Cardiac muscle cell (in vitro differentiated cells and primary cell): ENCODE measurements around the gene OR52I1. TPM values are rescaled to one million over a fixed set of nuclear protein-coding genes. Genes with fewer than 3 reads are reported as not detected.

Source experiments
- DNase-seq, 2 donors: peaks; one replicate each; pipeline versions ENCODE4 v3.0.0 to v3.0.0-alpha.2; 2010 to 2017; ENCODE audit warnings: low read depth in 1 of 2, low spot score in 1 of 2
- H3K27ac ChIP-seq: fragments of 200-600 bp; sonication (generic); 2 replicates; pipeline ENCODE4 v1.5.1; 2016
- H3K27me3 ChIP-seq: fragments of 200-600 bp; sonication (generic); 2 replicates; pipeline ENCODE4 v1.6.0; 2016; ENCODE audit warnings: control low read depth
- H3K36me3 ChIP-seq: fragments of 200-600 bp; sonication (generic); 2 replicates; pipeline ENCODE4 v1.5.1; 2016; ENCODE audit warnings: control low read depth
- H3K4me1 ChIP-seq: fragments of 200-600 bp; sonication (generic); 2 replicates; pipeline ENCODE4 v1.8.1; 2017; ENCODE audit warnings: low read depth, mild to moderate bottlenecking, mixed run types
- H3K4me3 ChIP-seq: fragments of 200-600 bp; sonication (generic); 2 replicates; pipeline ENCODE4 v1.5.1; 2016; ENCODE audit warnings: mild to moderate bottlenecking
- H3K9me3 ChIP-seq: fragments of 200-600 bp; sonication (generic); 2 replicates; pipeline ENCODE4 v1.5.1; 2017; ENCODE audit warnings: low read depth, mild to moderate bottlenecking, control low read depth
- polyA plus RNA-seq: library from polyadenylated mRNA; unstranded; fragments of >200 nt; fragmentation: Nextera tagmentation; extraction: Ambion mirVana; gene quantifications from 2 replicates; pipeline ENCODE4 v1.2.1, GENCODE V29; 2016
- total RNA-seq: library from RNA; depleted of rRNA; stranded (reverse); fragments of >200 nt; gene quantifications from 2 replicates; pipeline ENCODE4 v1.2.3, GENCODE V29; 2016
- TF ChIP-seq, protein P1 (sequence below): IDR thresholded peaks from 2 replicates; pipeline ENCODE4 v1.5.1; 2012; ENCODE audit warnings: low read depth, mild to moderate bottlenecking, low read length

OR52I1 gene
- total and polyA plus RNA-seq, 2 experiments from 2014 or later = 0.33 TPM; not detected in 1

DNA sequence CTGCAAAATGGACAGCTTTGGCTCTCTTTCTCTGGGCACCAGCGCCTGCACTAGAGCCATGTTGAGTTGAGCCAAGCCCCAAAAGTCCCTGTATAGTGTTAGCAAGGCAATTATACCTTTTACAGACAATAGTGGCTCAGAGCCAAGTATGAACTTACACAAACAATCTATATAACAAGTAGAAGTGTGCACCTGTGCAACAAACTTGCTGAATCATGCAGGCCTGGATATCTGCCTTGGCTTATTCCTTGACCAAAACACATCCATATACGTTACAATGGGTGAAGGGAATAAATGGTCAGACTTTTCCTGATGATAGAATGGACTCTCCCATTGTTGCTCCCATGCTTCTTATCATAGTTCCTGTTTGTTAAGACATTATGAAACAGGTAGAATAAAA, 16.1 kb upstream of the OR52I1 start:
- DNase-seq = no peak
- Histone ChIP-seq H3K4me3 (no peak overlapping the region), H3K4me1 (no peaks in the 10 kb centered on the region), H3K9me3 (no peaks in the 10 kb centered on the region), H3K27me3 (no peaks in the 10 kb centered on the region), H3K27ac (no peak overlapping the region), H3K36me3 (no peaks in the 10 kb centered on the region)
- TF ChIP-seq, protein P1, sequence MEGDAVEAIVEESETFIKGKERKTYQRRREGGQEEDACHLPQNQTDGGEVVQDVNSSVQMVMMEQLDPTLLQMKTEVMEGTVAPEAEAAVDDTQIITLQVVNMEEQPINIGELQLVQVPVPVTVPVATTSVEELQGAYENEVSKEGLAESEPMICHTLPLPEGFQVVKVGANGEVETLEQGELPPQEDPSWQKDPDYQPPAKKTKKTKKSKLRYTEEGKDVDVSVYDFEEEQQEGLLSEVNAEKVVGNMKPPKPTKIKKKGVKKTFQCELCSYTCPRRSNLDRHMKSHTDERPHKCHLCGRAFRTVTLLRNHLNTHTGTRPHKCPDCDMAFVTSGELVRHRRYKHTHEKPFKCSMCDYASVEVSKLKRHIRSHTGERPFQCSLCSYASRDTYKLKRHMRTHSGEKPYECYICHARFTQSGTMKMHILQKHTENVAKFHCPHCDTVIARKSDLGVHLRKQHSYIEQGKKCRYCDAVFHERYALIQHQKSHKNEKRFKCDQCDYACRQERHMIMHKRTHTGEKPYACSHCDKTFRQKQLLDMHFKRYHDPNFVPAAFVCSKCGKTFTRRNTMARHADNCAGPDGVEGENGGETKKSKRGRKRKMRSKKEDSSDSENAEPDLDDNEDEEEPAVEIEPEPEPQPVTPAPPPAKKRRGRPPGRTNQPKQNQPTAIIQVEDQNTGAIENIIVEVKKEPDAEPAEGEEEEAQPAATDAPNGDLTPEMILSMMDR = no peak

DNA sequence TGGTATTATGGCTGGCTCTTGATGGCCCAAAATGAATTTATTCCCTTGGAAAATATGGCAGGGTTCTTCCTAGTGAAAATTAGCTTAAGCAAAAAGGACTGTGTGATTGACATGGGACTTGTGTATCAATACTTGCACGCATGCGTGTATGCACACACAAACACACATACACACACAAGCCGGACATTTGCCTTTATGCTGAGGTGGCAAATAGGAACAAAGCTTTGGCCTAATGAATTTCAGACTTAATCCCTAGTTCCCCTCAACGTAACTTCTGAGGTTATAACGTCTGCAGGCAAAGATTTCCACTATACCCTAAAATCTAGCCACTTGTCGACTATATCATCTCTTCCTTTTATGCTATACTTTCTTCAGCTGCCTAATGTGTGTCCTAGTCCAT, 15.2 kb upstream of the OR52I1 start:
- TF ChIP-seq, protein P1 = no peak
- H3K36me3 ChIP-seq = no peaks in the 10 kb centered on the region
- H3K4me3 ChIP-seq = no peak overlapping the region
- DNase-seq = no peak
- no peaks in the 10 kb centered on the region for H3K9me3 ChIP-seq
- H3K27ac ChIP-seq = no peak overlapping the region
- no peaks in the 10 kb centered on the region for H3K4me1 ChIP-seq
- H3K27me3 ChIP-seq = no peaks in the 10 kb centered on the region

DNA sequence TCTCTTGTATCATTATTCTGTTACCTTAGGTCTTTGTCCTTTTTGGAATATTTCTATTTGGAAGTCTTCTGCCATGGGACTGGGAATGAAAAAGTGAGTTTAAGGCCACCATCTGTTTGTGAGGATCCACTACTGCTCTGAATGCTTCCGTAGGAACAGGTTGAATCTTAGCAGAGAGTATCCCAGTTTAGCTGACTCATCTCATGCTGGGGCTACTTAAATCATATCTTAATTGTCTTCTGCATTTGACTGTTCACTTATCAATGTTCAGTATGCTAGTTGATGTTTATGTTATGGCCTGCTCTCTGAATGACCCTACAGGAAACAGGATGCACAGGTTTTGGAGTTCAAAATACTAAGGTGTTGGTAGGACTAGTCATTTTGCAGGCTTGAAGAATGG, 13.7 kb upstream of the OR52I1 start:
- H3K4me3 ChIP-seq = no peak overlapping the region
- no peak overlapping the region for H3K27ac ChIP-seq
- H3K27me3 ChIP-seq = no peaks in the 10 kb centered on the region
- no peaks in the 10 kb centered on the region for H3K4me1 ChIP-seq
- H3K9me3 ChIP-seq = no peaks in the 10 kb centered on the region
- no peaks in the 10 kb centered on the region for H3K36me3 ChIP-seq
- DNase-seq = no peak
- TF ChIP-seq, protein P1 = no peak

DNA sequence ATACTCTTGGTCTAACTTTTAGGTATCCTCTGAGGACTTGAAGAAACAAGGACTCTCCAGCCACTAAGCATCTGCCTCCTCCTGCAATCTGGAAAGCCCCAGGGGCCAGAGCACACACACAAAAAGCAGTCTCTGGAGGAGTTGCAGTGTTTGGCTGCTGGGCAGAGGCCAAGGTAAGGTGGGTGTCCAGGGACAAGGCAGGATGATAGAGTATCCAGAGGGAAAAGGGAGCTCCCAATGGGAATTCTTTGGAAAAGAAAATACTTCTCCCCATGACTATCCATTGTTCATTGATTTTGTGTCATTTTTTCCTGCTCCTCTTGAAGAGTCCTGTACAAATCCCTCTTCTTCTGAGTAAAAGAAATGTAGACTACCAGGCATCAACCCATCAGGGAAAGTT, 12.4 kb upstream of the OR52I1 start, which contains the start of gene OR52I2:
TSS of gene OR52I2 (plus strand) at position 301 of the 400 bp plus-strand sequence.
- no peak within 1 kb of the TSS for H3K27ac ChIP-seq
- no peaks in the 10 kb centered on the region for H3K4me1 ChIP-seq
- H3K9me3 ChIP-seq = no peaks in the 10 kb centered on the region
- H3K4me3 ChIP-seq = no peak within 1 kb of the TSS
- TF ChIP-seq, protein P1 = no peak
- H3K27me3 ChIP-seq = no peaks in the 10 kb centered on the region
- no peaks in the 10 kb centered on the region for H3K36me3 ChIP-seq
- DNase-seq = no peak

DNA sequence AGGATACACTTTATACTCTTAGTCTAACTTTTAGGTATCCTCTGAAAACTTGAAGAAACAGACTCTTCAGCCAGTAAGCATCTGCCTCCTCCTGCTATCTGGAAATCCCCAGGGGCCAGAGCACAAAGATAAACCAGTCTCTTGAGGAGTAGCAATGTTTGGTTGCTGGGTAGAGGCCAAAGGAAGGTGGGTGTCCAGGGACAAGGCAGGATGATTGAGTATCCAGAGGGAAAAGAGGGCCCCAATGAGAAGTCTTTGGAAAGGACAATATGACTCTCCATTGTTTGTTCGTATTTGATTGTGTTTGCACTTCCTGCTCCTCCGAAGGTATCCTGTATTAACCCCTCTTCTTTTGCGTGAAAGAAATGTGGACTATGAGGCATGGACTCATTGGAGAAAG, 4.8 kb upstream of the OR52I1 start:
- Histone ChIP-seq H3K27me3 (no peaks in the 10 kb centered on the region), H3K4me3 (no peak overlapping the region), H3K36me3 (no peaks in the 10 kb centered on the region), H3K9me3 (no peaks in the 10 kb centered on the region), H3K4me1 (no peaks in the 10 kb centered on the region), H3K27ac (no peak overlapping the region)
- TF ChIP-seq, protein P1 = no peak
- DNase-seq = no peak

DNA sequence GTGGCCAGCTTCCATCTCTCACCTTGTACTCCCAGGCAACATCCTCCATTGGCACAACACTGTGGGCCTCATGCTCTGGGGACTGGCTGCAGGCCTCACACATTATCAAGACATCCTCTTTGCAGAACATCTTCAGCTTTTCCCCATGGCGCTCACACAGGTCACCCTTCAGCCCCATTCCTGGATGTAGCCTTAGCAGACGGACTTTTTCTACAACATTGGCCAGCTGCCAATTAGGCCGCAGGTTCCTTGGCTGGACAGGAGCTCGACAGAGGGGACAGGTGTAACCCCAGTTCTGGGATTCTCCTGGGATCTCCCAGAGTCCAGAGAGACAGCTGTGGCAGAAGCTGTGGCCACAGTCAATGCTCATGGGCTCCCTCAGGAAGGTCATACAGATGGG, 11.2 kb downstream of the OR52I1 start:
- H3K27ac ChIP-seq = no peak overlapping the region
- no peak overlapping the region for H3K4me3 ChIP-seq
- no peaks in the 10 kb centered on the region for H3K27me3 ChIP-seq
- H3K36me3 ChIP-seq = peaks cover 9% of the 10 kb centered on the region
- H3K4me1 ChIP-seq = no peaks in the 10 kb centered on the region
- TF ChIP-seq, protein P1 = no peak
- no peak for DNase-seq
- no peaks in the 10 kb centered on the region for H3K9me3 ChIP-seq
